ENCODE results near the gene SLC12A1.

Gene SLC12A1

GRCh38 chr15:48233246-48233645, 27.1 kb downstream of the SLC12A1 start:
- Histone ChIP-seq H2BK12ac (ENCODE audit: low read length) (no peak overlapping the region), H3K4ac (ENCODE audit: low read length) (no peak overlapping the region), H3K14ac (ENCODE audit: low read length) (no peak overlapping the region), H3K4me3 (ENCODE audit: low read length in 2 of 2) (no peak overlapping the region), H4K91ac (ENCODE audit: low read depth, low read length, poor library complexity) (no peak overlapping the region), H4K8ac (ENCODE audit: low read depth, low read length) (no peak overlapping the region), H3K27me3 (ENCODE audit: control insufficient read depth in 3 of 3, insufficient read depth in 3 of 3, low read depth in 1 of 3, low read length in 3 of 3) (peaks cover 0 to 13% (median 0%) of the 10 kb centered on the region in 3 experiments), H3K27ac (replicated peaks; ENCODE audit: low read length) (no peak overlapping the region), H3K36me3 (replicated peaks in 1 of 2; ENCODE audit: control insufficient read depth in 2 of 2, insufficient read depth in 2 of 2, low read length in 2 of 2) (no peaks in the 10 kb centered on the region), H3K18ac (ENCODE audit: low read length) (no peak overlapping the region), H2BK15ac (ENCODE audit: low read length) (no peak overlapping the region), H3K9me3 (replicated peaks in 1 of 2; ENCODE audit: control insufficient read depth in 2 of 2, insufficient read depth in 1 of 2, low read depth in 1 of 2, low read length in 2 of 2) (no peaks in the 10 kb centered on the region), H2BK120ac (ENCODE audit: low read depth, low read length) (no peak overlapping the region), H3K9ac (ENCODE audit: low read depth, low read length, poor library complexity) (no peak overlapping the region), H2BK5ac (ENCODE audit: low read length) (no peak overlapping the region), H3K23ac (ENCODE audit: low read depth, low read length, poor library complexity) (no peak overlapping the region), H3K79me1 (ENCODE audit: low read depth, low read length) (no peaks in the 10 kb centered on the region), H2AFZ (ENCODE audit: low read length) (no peak overlapping the region), H3K4me1 (ENCODE audit: control insufficient read depth in 2 of 2, insufficient read depth in 1 of 2, low read depth in 1 of 2, low read length in 2 of 2) (no peaks in the 10 kb centered on the region), H2AK5ac (ENCODE audit: low read depth, low read length) (no peak overlapping the region), H3K4me2 (ENCODE audit: insufficient read depth, low read length, poor library complexity, severe bottlenecking) (no peak overlapping the region)
- DNase-seq (ENCODE audit: low spot score) = no peak

- H2BK5ac ChIP-seq (ENCODE audit: low read length) = no peak overlapping the region
- H3K18ac ChIP-seq (ENCODE audit: low read length) = no peak overlapping the region
- H2BK120ac ChIP-seq (ENCODE audit: low read depth, low read length) = no peak overlapping the region
- no peak overlapping the region for H3K4me2 ChIP-seq (ENCODE audit: insufficient read depth, low read length, poor library complexity, severe bottlenecking)
- no peak overlapping the region for H3K4ac ChIP-seq (ENCODE audit: low read length)
- no peak overlapping the region for H2BK12ac ChIP-seq (ENCODE audit: low read length)
- no peak overlapping the region for H2AK5ac ChIP-seq (ENCODE audit: low read depth, low read length)
- H3K9ac ChIP-seq (ENCODE audit: low read depth, low read length, poor library complexity) = no peak overlapping the region
- peaks cover 0 to 4% (median 0%) of the 10 kb centered on the region in 3 experiments for H3K27me3 ChIP-seq (ENCODE audit: control insufficient read depth in 3 of 3, insufficient read depth in 3 of 3, low read depth in 1 of 3, low read length in 3 of 3)
- no peak overlapping the region for H4K91ac ChIP-seq (ENCODE audit: low read depth, low read length, poor library complexity)
- no CpG with 5 or more reads among the region's 4 CpGs for WGBS, 2 donors (ENCODE audit: extremely low coverage in 2 of 2, insufficient read length in 2 of 2, insufficient replicate concordance in 1 of 2)
- no peak overlapping the region for H3K4me3 ChIP-seq (ENCODE audit: low read length in 2 of 2)
- H3K14ac ChIP-seq (ENCODE audit: low read length) = no peak overlapping the region
- H4K8ac ChIP-seq (ENCODE audit: low read depth, low read length) = no peak overlapping the region
- H3K36me3 ChIP-seq (replicated peaks in 1 of 2; ENCODE audit: control insufficient read depth in 2 of 2, insufficient read depth in 2 of 2, low read length in 2 of 2) = no peaks in the 10 kb centered on the region
- no peaks in the 10 kb centered on the region for H3K4me1 ChIP-seq (ENCODE audit: control insufficient read depth in 2 of 2, insufficient read depth in 1 of 2, low read depth in 1 of 2, low read length in 2 of 2)
- H3K9me3 ChIP-seq (replicated peaks in 1 of 2; ENCODE audit: control insufficient read depth in 2 of 2, insufficient read depth in 1 of 2, low read depth in 1 of 2, low read length in 2 of 2) = no peaks in the 10 kb centered on the region
- H3K23ac ChIP-seq (ENCODE audit: low read depth, low read length, poor library complexity) = no peak overlapping the region
- H2BK15ac ChIP-seq (ENCODE audit: low read length) = no peak overlapping the region
- no peaks in the 10 kb centered on the region for H3K79me1 ChIP-seq (ENCODE audit: low read depth, low read length)
- no peak overlapping the region for H2AFZ ChIP-seq (ENCODE audit: low read length)
- no peak overlapping the region for H3K27ac ChIP-seq (replicated peaks; ENCODE audit: low read length)
- DNase-seq (ENCODE audit: low spot score) = no peak
These were observed 33.2 kb downstream of the SLC12A1 start for GRCh38 chr15:48239334-48239733.

- Histone ChIP-seq H2AFZ (ENCODE audit: low read length) (no peak overlapping the region), H3K27me3 (ENCODE audit: control insufficient read depth in 3 of 3, insufficient read depth in 3 of 3, low read depth in 1 of 3, low read length in 3 of 3) (peaks cover 0 to 7% (median 0%) of the 10 kb centered on the region in 3 experiments), H2BK5ac (ENCODE audit: low read length) (no peak overlapping the region), H2BK15ac (ENCODE audit: low read length) (no peak overlapping the region), H2BK120ac (ENCODE audit: low read depth, low read length) (no peak overlapping the region), H4K91ac (ENCODE audit: low read depth, low read length, poor library complexity) (no peak overlapping the region), H2BK12ac (ENCODE audit: low read length) (no peak overlapping the region), H3K4me1 (ENCODE audit: control insufficient read depth in 2 of 2, insufficient read depth in 1 of 2, low read depth in 1 of 2, low read length in 2 of 2) (no peaks in the 10 kb centered on the region), H3K14ac (ENCODE audit: low read length) (no peak overlapping the region), H4K8ac (ENCODE audit: low read depth, low read length) (no peak overlapping the region), H3K9ac (ENCODE audit: low read depth, low read length, poor library complexity) (no peak overlapping the region), H3K4me3 (ENCODE audit: low read length in 2 of 2) (no peak overlapping the region), H3K4ac (ENCODE audit: low read length) (no peak overlapping the region), H2AK5ac (ENCODE audit: low read depth, low read length) (no peak overlapping the region), H3K36me3 (replicated peaks in 1 of 2; ENCODE audit: control insufficient read depth in 2 of 2, insufficient read depth in 2 of 2, low read length in 2 of 2) (no peaks in the 10 kb centered on the region), H3K4me2 (ENCODE audit: insufficient read depth, low read length, poor library complexity, severe bottlenecking) (no peak overlapping the region), H3K27ac (replicated peaks; ENCODE audit: low read length) (no peak overlapping the region), H3K18ac (ENCODE audit: low read length) (no peak overlapping the region), H3K23ac (ENCODE audit: low read depth, low read length, poor library complexity) (no peak overlapping the region), H3K9me3 (replicated peaks in 1 of 2; ENCODE audit: control insufficient read depth in 2 of 2, insufficient read depth in 1 of 2, low read depth in 1 of 2, low read length in 2 of 2) (no peaks in the 10 kb centered on the region), H3K79me1 (ENCODE audit: low read depth, low read length) (no peaks in the 10 kb centered on the region)
- DNase-seq (ENCODE audit: low spot score) = no peak
These were observed 35.9 kb downstream of the SLC12A1 start for GRCh38 chr15:48242015-48242414.

GRCh38 chr15:48242535-48242934, 36.4 kb downstream of the SLC12A1 start:
- DNase-seq (ENCODE audit: low spot score) = no peak
- Histone ChIP-seq H3K4me3 (ENCODE audit: low read length in 2 of 2) (no peak overlapping the region), H3K23ac (ENCODE audit: low read depth, low read length, poor library complexity) (no peak overlapping the region), H3K4me2 (ENCODE audit: insufficient read depth, low read length, poor library complexity, severe bottlenecking) (no peak overlapping the region), H3K14ac (ENCODE audit: low read length) (no peak overlapping the region), H4K91ac (ENCODE audit: low read depth, low read length, poor library complexity) (no peak overlapping the region), H2AK5ac (ENCODE audit: low read depth, low read length) (no peak overlapping the region), H3K79me1 (ENCODE audit: low read depth, low read length) (no peaks in the 10 kb centered on the region), H2BK12ac (ENCODE audit: low read length) (no peak overlapping the region), H3K18ac (ENCODE audit: low read length) (no peak overlapping the region), H4K8ac (ENCODE audit: low read depth, low read length) (no peak overlapping the region), H3K27ac (replicated peaks; ENCODE audit: low read length) (no peak overlapping the region), H2AFZ (ENCODE audit: low read length) (no peak overlapping the region), H3K4ac (ENCODE audit: low read length) (no peak overlapping the region), H3K9ac (ENCODE audit: low read depth, low read length, poor library complexity) (no peak overlapping the region), H2BK15ac (ENCODE audit: low read length) (no peak overlapping the region), H3K9me3 (replicated peaks in 1 of 2; ENCODE audit: control insufficient read depth in 2 of 2, insufficient read depth in 1 of 2, low read depth in 1 of 2, low read length in 2 of 2) (no peaks in the 10 kb centered on the region), H3K4me1 (ENCODE audit: control insufficient read depth in 2 of 2, insufficient read depth in 1 of 2, low read depth in 1 of 2, low read length in 2 of 2) (no peaks in the 10 kb centered on the region), H3K27me3 (ENCODE audit: control insufficient read depth in 3 of 3, insufficient read depth in 3 of 3, low read depth in 1 of 3, low read length in 3 of 3) (peaks cover 0 to 7% (median 0%) of the 10 kb centered on the region in 3 experiments), H3K36me3 (replicated peaks in 1 of 2; ENCODE audit: control insufficient read depth in 2 of 2, insufficient read depth in 2 of 2, low read length in 2 of 2) (no peaks in the 10 kb centered on the region), H2BK120ac (ENCODE audit: low read depth, low read length) (no peak overlapping the region), H2BK5ac (ENCODE audit: low read length) (no peak overlapping the region)
- no CpG with 5 or more reads among the region's 4 CpGs for WGBS, 2 donors (ENCODE audit: extremely low coverage in 2 of 2, insufficient read length in 2 of 2, insufficient replicate concordance in 1 of 2)
